Inflammatory macrophage treated with lipopolysaccharide for 4 hours (primary cell): ENCODE data around the gene PSORS1C2.

Source experiments
- DNase-seq: peaks from one replicate; pipeline ENCODE4 v3.0.0-alpha.2; 2020

Gene PSORS1C2

DNA sequence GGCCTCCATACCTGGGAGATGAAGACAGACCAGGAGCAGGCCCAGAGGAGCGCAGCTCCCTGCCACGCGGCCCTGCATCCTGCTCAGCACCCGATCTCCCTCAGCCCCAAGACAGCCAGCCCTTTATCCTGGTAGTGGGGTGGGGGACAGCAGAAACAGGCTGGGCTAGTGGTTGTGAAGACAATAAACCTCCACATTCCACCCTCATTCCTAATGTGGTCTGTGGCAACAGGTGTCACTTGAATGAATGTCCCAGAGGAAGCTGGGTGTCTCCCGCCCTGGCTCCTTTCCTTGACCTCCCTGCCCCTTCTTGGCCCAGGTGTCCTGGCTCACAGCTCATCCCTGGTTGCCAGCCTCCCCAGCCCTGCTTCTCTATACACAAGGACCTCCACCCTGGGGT, 26.4 kb downstream of the PSORS1C2 start, which contains the start of gene C6orf15:
Gene C6orf15 (minus strand): TSS at position 98 of the 400 bp plus-strand sequence. CDS start 20 bp downstream, at position 78.
- DNase-seq, result no peak

DNA sequence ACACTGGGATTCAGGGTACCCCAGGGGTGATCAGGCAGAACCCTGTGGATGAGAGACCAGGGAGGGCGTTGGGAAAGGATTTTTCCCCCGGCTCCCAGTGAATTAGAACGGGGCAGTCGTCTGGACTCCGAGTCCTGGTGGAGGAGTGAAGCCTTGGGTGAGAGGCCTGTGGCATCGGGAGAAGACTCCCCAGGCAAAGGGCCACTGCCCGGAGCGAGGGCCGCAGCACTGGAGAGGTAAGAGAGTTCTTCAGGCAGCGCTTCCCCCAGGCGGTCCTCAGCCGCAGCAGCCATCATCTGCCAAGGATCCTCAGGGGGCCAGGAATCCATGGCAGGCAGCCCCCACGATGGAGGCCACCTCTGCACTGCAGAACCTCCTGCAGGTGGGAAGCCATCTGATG, 27.2 kb downstream of the PSORS1C2 start:
- no peak for DNase-seq

DNA sequence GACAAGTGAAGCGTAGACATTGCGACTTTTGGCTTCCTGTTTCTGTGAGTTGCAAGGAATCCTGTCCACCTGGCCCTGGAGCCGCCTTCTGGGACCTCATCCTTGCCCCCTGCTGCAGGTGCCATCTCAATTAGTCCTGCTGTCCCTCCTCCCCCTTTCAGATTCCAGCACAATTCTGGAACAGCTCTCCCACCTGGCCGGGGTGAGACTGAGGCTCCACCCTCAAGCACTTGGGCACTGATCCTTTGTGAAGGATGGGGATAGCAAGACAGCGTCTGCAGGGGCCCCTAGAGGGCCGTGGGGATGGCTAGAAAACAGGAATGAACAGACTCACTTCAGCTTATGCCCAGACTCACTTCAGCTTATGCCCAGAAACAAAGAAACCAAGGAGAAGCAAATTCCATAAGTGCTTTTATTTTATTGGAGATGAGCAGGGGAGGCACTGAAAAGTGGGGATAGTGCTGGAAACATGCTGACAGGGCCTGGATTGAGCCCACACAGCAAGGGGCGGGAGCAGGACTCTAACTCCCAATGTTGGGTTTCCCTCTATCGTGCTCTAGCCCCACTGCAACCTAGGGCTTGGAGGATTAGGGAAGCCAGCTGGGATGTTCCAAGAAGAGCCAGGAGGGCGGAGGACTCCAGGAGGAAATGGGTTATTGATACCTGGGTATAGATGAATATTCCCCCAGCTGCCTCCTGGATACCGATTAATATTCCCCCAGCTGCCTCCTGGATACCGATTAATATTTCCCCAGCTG, 27.9 kb downstream of the PSORS1C2 start:
- DNase-seq, result no peak

DNA sequence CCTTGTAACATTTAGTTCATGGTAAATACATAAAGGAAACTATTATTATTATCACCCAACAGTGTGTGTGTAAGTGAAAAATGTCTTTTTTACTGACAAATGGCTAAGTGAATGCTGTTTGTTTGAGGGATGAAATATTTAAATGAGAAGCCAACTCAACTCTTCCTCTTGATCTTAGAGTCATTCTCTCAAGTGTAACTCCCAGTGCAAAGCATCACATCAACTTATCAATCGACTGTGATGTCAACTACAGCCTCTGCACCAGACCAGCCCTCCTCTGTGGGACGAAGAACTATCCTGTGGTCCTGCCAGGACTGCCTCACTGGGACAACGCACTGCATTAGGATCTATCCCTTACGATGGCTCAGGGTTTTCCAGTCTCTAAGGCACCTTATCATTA, 31.8 kb downstream of the PSORS1C2 start:
- no peak for DNase-seq

DNA sequence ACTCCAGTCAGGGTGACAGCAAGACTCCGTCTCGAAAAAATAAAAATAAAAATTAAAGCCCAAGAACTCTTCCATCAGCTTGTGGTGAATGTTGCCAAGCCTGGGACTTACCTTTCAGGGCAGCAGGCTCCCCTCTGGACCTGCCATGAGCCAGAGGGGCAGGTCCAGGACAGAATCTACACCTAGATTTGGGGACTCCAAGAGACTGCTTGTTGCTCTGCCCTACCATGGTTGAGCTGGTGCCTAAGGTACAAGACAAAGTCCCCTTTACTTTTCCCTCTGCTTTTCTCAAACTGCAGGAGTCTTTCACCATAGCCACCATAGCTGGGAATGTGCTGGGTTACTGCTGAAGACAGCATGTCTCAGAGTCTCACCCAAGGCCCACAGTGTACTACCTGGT, 35.7 kb downstream of the PSORS1C2 start:
- no peak for DNase-seq

DNA sequence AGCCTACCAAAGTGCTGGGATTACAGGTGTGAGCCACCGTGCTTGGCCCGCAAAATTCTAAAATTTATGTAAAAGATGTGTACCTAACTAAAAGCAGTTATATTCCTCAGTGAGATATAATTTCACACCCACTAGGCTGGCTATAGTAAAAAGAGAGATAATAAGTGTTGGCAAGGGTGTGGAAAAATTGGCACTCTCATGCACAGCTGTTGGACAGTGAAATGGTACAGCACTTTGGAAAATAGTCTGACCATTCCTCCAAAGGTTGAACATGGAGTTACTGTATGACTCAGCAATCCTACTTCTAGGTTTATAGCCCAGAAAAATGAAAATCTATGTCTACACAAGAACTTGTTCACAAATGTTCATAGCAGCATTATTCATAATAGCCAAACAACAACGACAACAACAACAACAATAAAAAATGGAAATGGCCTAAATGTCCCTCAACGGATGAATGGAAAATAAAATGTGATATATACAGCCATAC, 40.4 kb downstream of the PSORS1C2 start:
- no peak for DNase-seq

DNA sequence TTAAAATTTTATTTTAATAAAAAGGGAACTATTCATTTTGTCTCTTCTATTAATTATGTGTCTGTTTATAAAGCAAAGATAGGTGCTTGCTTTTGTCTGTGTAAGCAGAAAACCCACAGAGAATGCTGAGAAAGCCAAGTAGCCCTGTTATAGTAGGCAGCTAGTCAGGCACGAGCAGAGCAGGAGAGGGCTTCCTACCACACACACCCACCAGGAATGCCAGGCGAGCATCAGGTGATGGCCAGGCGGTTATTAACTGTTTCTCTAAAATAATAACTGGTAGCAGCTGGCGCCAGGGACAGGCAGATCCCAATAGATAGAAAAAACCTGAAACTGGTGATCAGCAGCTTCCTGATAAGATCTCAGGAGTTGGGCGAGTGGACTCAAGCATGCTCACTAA, 42.2 kb downstream of the PSORS1C2 start:
- no peak for DNase-seq

DNA sequence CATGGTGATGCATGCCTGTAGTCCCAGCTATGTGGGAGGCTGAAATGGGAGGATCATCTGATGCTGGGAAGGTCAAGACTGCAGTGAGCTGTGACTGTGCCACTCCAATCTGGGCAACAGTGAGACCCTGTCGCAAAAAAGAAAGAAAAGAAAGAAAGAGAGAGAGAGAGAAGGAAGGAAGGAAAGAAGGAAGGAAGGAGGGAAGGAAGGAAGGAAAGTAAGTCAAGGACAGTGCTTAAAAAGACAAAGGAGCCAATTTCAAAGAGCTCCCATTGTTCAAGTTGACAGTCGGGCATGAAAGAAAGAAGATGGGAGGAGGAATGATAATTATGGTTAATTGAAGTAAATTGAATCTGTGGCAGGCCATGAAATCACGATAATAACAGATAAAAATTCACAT, 42.7 kb downstream of the PSORS1C2 start:
- DNase-seq, result no peak

DNA sequence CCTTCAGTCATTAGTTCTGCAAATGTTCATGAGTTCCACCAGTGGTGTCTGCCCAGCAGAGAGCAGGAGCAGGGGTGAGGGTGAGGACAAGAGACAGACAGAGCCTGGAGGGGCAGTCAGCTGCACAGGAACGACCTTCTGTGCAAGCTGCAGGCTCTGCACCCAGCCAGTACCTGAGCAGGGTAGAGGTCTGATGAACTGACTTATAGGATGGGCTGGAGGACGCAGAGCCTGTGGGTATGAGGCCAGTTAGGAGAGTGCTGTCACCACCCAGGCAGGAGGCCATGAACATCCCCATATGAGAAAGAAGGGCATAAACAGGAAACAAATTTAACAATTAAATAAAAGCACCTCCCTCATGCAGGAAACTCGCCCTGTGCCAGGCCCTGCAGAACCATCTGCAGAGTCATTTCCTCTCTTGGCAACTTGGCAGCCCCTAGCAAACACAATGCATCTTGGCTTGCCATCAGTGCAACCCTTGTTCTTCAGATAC, 44.4 kb downstream of the PSORS1C2 start:
- no peak for DNase-seq

DNA sequence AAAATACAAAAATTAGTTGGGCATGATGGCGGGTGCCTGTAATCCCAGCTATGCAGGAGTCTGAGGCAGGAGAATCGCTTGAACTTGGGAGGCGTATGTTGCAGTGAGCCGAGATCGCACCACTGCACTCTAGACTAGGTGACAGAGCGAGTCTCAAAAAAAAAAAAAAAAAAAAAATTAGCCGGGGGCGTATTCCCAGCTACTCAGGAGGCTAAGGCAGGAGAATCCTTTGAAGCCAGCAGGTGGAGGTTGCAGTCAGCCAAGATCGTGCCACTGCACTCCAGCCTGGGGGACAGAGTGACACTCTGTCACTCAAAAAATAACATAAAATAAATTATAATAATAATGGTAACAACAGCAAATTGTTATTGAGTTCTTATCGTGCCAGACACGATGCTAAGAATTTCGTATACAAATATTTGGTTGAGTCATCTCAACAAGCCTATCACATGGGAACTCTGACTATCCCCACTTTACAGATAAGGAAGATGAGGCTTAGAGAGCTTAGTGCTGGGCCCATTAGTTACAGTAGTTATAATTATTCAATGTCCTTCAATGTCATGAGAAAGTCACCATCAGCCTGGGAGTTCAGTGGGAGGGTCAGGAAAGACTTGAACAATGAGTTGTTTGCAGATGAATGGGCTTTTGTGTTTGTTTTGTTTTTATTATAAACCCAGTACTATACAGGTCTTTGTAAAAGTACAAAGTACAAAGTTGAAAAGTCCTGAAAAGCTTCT, 45.9 kb downstream of the PSORS1C2 start:
- no peak for DNase-seq

DNA sequence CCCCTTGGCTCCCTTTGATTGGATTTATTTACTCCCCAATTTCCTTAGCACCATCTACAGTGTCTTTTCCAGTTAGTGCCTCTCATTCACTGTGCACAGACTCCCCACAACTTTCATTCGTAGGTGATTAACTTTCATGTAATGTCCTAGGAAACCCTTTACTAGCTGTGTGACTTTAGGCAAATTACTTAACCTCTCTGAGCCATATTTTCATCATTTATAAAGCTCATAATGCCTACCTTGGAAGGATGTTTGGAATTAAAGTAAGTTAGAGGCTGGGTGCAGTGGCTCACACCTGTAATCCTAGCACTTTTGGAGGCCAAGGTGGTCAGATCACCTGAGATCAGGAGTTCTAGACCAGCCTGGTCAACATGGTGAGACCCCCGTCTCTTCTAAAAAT, 46.6 kb downstream of the PSORS1C2 start:
- no peak for DNase-seq

DNA sequence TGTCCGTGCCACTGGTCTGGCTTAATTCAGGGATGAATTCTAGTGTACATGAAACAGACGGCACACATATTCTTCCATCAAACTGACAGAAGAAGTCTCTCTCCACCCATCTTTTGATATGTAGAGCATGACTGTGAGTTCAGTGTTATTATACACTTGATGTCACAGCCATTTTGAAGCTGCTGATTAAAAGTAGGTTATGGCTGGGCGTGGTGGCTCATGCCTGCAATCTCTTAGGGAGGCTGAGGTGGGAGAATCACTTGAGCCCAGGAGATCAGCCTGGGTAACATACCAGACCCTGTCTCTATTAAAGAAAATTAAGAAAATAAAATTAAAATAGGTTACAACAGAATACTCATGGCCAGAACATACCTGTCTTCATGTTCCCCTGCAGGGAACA, 47.2 kb downstream of the PSORS1C2 start:
- no peak for DNase-seq

DNA sequence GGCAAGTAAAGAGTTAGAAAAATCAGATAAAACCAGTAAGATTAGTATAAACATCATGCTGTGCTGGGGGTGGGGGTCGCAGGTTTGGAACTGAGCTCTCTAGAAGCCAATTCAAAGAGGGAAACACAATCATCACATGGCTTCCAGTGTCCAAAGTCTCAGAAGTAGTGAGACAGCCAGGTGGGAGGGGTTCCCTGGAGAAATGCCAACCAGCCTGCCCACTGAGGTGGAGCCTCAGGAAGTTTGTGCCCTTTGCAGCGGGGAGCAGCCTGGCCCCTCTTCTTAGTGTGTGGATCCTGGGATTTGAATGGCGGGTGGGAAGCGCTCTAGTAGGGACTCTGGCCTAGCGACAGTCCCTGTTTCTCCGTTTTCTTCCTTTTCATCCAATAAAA, 47.9 kb downstream of the PSORS1C2 start:
- DNase-seq, result no peak

DNA sequence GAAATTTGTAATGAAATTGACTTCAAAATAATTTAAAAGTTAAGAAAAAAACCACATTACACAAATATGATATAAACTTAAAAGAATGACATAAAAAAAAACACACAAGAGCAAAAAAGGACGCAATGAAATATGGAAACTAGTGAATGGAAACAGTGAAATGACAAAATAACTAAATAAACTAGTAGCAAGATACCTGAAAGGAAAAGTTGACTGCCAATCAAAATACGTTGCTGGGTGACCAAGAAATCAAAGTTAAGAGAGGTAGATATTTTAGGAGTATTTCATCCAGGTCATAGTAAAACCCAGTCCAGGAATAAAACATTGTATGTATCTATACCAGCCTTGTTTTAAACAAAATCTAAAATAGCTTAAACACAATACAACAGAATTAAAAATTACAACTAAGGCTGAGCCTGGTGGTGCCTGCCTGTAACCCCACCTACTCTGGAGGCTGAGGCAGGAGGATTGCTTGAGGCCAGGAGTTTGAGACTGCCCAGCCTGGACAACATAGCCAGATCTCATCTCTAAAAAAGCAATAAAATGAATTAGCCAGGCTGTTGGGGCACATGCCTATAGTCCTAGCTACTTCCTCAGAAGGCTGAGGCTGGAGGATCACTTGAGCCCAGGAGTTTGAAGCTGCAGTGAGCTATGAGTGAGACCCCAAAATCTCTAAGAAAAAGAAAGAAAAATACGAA, 48.4 kb downstream of the PSORS1C2 start:
- DNase-seq, result no peak
